ENCODE data around the gene KAT6B. TPM values are rescaled to one million over a fixed set of nuclear protein-coding genes. Genes with fewer than 3 reads are reported as not detected.

KAT6B gene
- total and polyA plus RNA-seq, 2 of the 8 experiments (the other 6 are each of a cell fraction or from before 2014, with no cell fraction given) = 7.3 to 30.8 TPM

- Histone ChIP-seq H3K27ac (ENCODE audit: low read depth, low read length) (no peak overlapping the region), H2AK5ac (ENCODE audit: low read depth, low read length) (no peak overlapping the region), H3K9ac (replicated peaks in 1 of 4; ENCODE audit: extremely low read depth in 1 of 4, low read depth in 3 of 4, low read length in 3 of 4) (no peak overlapping the region), H4K5ac (ENCODE audit: insufficient read length, low read depth, low read length) (no peak overlapping the region), H3K4me3 (ENCODE audit: extremely low read depth in 1 of 4, insufficient read depth in 2 of 4, low read depth in 3 of 4, low read length in 4 of 4) (no peak overlapping the region), H3K23ac (ENCODE audit: insufficient read length) (no peak overlapping the region), H4K20me1 (replicated peaks in 1 of 2; ENCODE audit: control insufficient read depth in 1 of 2, insufficient read depth in 2 of 2, low read length in 2 of 2) (no peaks in the 10 kb centered on the region), H2BK15ac (ENCODE audit: low read length) (no peak overlapping the region), H2BK120ac (replicated peaks; ENCODE audit: low read depth, low read length) (no peak overlapping the region), H3K79me1 (ENCODE audit: low read depth, low read length) (no peaks in the 10 kb centered on the region), H2BK5ac (ENCODE audit: low read depth, low read length) (no peak overlapping the region), H3K4me2 (ENCODE audit: insufficient read depth in 1 of 2, low read depth in 2 of 2, low read length in 2 of 2) (no peak overlapping the region), H2AFZ (ENCODE audit: low read length) (no peak overlapping the region), H3K23me2 (ENCODE audit: low read depth, low read length) (no peaks in the 10 kb centered on the region), H3K27me3 (replicated peaks in 1 of 4; ENCODE audit: control insufficient read depth in 3 of 4, extremely low read depth in 1 of 4, insufficient read depth in 3 of 4, low read length in 3 of 4) (no peaks in the 10 kb centered on the region), H4K91ac (replicated peaks; ENCODE audit: insufficient read length, low read length) (no peak overlapping the region), H2BK20ac (ENCODE audit: low read length) (no peak overlapping the region), H3K36me3 (ENCODE audit: control insufficient read depth in 2 of 4, insufficient read depth in 4 of 4, low read length in 3 of 4) (no peaks in the 10 kb centered on the region), H2BK12ac (ENCODE audit: low read depth, low read length) (no peak overlapping the region), H3K9me3 (ENCODE audit: insufficient read depth in 2 of 2, low read depth in 1 of 2, low read length in 1 of 2) (no peaks in the 10 kb centered on the region), H3K4me1 (replicated peaks in 1 of 4; ENCODE audit: control insufficient read depth in 3 of 4, insufficient read depth in 4 of 4, low read length in 3 of 4) (peaks cover 0 to 5% (median 3%) of the 10 kb centered on the region in 4 experiments; a peak in 4 of 7 replicates), H3K18ac (ENCODE audit: extremely low read depth, low read length) (no peak overlapping the region; the same call in 1 of the 2 replicates), H3K4ac (replicated peaks; ENCODE audit: insufficient read length, low read depth, low read length) (no peak overlapping the region), H3K79me2 (ENCODE audit: control insufficient read depth in 1 of 2, insufficient read depth in 2 of 2, low read length in 2 of 2) (no peaks in the 10 kb centered on the region), H4K8ac (ENCODE audit: extremely low read depth, insufficient read depth, low read length) (0 out of 2 replicates have a peak overlapping the region, but pooled peaks have one; percentile 36), H3K56ac (replicated peaks; ENCODE audit: insufficient read length, low read depth, low read length) (no peak overlapping the region), H3K14ac (ENCODE audit: insufficient read length) (no peak overlapping the region)
- DNase-seq (ENCODE audit: low read depth in 1 of 2, low spot score in 2 of 2) (no peak), FAIRE-seq (no peak)
- ChIA-PET POLR2A (ENCODE audit: partially characterized antibody) (no interaction called here), CTCF (ENCODE audit: partially characterized antibody) (no interaction called here)
- WGBS, 2 experiments (ENCODE audit: extremely low coverage in 1 of 2, insufficient coverage in 1 of 2, insufficient read length in 1 of 2, insufficient replicate concordance in 2 of 2, low coverage in 1 of 2, low lambda C conversion rate in 2 of 2, missing lambda C conversion rate in 1 of 2) = 80% methylated on average over 1 of the region's 1 CpG; no CpG with 5 or more reads in 1 of the 2 experiments
- no peak for TF ChIP-seq SP1 (IDR thresholded peaks at IDR 0.05; ENCODE audit: low read depth, low read length)
- no peak for TF ChIP-seq KDM5A (IDR thresholded peaks at IDR 0.05; ENCODE audit: low read length)
- no peak for TF ChIP-seq EZH2 (IDR thresholded peaks at IDR 0.05; ENCODE audit: low read depth, low read length, severe bottlenecking)
- TF ChIP-seq ASH2L (IDR thresholded peaks at IDR 0.05; ENCODE audit: low read length) = no peak
- no peak for TF ChIP-seq JUN (IDR thresholded peaks at IDR 0.05; ENCODE audit: low read depth, low read length)
- TF ChIP-seq ZNF274 (IDR thresholded peaks at IDR 0.05; ENCODE audit: borderline replicate concordance, extremely low read depth, low read length) = no peak
- no peak for TF ChIP-seq SIX5 (IDR thresholded peaks at IDR 0.05; ENCODE audit: low read depth, low read length)
- no peak for TF ChIP-seq YY1 (IDR thresholded peaks at IDR 0.05; ENCODE audit: low read depth, low read length)
- TF ChIP-seq TAF1 (IDR thresholded peaks at IDR 0.05; ENCODE audit: low read depth, low read length) = no peak
- TF ChIP-seq MAFK (IDR thresholded peaks at IDR 0.05; ENCODE audit: low read depth, low read length) = no peak
- TF ChIP-seq SAP30 (IDR thresholded peaks at IDR 0.05; ENCODE audit: insufficient read depth, insufficient replicate concordance, low read length) = no peak
- no peak for TF ChIP-seq USF2 (IDR thresholded peaks at IDR 0.05; ENCODE audit: low read length)
- TF ChIP-seq SP4 (IDR thresholded peaks at IDR 0.05; ENCODE audit: low read length) = no peak
- no peak for TF ChIP-seq BACH1 (IDR thresholded peaks at IDR 0.05; ENCODE audit: low read length)
- no peak for TF ChIP-seq JUND (IDR thresholded peaks at IDR 0.05; ENCODE audit: low read length)
Observed at GRCh38 chr10:74797550-74797949, 28.9 kb upstream of the KAT6B start.

All from H1 (cell line).